GM03348 (cell line): ENCODE results near the gene STPG2.
A peak's percentile ranks its signal among the peaks of the same experiment; 100 is the strongest.

Experiments
- DNase-seq: peaks from one replicate; pipeline ENCODE4 v3.0.0; 2012; ENCODE audit warnings: low spot score

The STPG2 gene

DNA sequence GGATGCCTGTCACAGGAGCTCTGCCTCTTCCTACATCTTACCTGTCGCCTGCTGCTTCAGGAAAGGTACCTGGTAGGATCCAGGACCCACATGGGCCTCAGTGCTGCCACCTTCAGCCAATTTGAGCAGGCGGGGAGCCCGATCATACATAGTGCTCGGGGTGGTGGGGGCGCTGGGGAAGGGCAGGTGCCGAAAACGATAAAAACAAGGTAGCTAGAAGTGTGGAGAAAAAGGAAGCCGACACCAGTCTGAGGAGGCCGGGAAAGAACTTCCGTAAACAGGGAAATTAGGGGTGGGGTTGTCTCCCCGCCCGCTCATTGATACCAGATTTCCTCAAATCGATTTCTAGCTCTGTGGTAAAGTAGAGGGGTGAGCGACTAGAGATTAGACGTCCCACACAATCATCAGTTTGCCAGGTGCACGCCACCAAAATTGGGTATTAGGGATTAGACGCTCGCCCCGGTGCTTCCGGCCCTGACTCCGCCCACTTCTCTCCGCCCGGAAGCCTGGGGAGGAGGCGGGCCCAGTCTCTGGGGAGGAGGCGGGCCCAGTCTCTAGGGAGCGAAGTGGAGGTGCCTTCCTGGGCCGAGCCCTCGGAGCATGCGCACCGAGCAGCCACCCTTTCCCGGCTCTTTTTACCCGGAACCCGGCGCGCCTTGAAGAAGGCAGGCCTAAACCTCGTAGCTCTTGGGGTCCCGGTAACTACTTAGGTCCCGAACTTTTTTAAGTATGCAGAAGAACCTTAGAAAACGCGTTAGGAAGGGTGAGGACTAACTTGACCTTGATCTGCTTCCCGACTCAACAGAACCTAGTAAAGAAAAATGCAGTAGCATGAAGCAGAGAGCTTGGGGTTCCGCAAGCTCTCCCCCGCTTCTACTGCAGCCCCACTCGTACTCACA lies at the start of gene STPG2:
TSS of gene STPG2 (minus strand) at position 476 of the 899 bp plus-strand sequence.
- peak; percentile 98 for DNase-seq

- DNase-seq, result no peak
These were observed 42.0 kb upstream of the STPG2 start for GRCh38 chr4:98185279-98185678.

- peak; percentile 24 for DNase-seq
These were observed 38.5 kb upstream of the STPG2 start for GRCh38 chr4:98181809-98182208.

GRCh38 chr4:98179951-98180350 lies 36.7 kb upstream of the STPG2 start:
- DNase-seq, result no peak

DNA sequence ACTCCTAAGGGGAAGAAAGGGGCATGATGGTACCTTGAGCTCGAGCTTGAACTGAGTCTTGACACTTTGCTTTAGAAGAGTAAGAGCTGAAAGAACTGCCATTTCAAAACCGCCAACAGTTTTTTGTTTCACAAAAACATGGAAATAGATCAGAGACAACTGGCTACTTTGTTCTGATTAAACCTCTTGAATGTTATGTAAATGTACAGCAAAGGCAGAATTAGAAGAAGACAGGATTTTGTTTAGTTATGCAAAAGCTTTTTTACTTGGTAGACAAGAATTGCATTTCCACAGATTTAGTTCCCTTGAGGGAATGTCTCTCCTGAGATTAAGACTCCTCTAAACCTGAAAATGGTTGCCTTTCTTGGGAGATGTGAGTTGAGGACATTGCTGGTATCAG lies 33.3 kb upstream of the STPG2 start:
- DNase-seq, result no peak

GRCh38 chr4:98170035-98170434 lies 26.8 kb upstream of the STPG2 start:
- no peak for DNase-seq

- DNase-seq, result no peak
These were observed 23.4 kb upstream of the STPG2 start for GRCh38 chr4:98166731-98167041.

- no peak for DNase-seq
These were observed 22.9 kb upstream of the STPG2 start for GRCh38 chr4:98166025-98166730.

- DNase-seq, result no peak
These were observed 19.4 kb upstream of the STPG2 start for GRCh38 chr4:98162696-98163095.

DNA sequence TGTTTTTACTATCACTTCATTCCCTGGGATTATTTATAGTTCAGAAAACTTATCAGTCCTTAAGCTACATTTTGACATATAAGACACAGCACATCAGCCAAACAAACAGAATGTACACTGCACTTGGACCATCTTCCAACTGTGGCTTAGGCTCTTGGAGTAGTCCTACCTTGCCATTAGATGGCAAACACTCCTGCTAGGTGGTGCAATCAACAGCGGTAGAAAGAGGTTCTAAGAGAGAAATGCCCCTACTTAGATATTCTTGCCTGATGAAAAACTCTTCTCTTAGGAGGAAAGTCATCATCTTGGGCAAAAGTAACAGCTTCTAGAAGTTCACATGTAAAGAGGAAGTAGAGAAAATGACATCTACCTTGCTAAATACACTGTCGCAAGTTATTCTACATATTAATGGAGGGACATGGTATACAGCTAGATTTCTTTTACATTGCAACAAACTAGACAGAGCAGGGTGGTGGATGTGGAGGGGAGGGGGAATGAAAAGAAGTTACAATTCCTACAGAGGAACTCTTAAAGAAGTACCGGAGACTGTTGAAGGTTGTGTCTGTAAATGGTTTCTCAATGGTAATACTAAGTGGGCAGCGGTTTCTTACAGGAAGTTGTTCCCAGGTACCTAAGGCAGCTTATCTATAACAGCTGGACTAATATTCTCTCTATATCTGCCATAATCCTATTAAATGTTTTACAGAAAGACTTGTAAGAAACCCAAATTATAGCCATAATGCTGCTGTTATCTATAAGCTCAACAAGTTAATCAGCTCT lies 8.1 kb upstream of the STPG2 start:
- DNase-seq, result no peak

- DNase-seq, result peak; percentile 11
These were observed 7.0 kb upstream of the STPG2 start for GRCh38 chr4:98150092-98150761.

DNA sequence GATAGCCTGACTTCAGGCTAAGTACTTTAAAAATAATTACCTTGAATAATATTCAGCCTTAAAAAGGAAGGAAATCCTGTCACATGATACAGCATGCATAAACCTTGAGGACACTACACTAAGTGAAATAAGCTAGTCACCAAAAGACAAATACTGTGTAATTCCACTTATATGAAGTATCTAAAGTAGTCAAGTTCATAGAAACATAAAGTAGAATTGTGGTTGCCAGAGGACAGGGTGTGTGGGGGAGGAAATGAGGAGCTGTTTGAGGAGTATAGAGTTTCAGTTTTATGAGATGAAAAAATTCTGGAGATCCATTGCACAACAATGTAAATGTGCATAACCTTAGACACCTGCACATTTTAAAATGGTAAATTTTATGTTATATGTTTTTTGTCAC lies 5.6 kb upstream of the STPG2 start:
- DNase-seq, result no peak

DNA sequence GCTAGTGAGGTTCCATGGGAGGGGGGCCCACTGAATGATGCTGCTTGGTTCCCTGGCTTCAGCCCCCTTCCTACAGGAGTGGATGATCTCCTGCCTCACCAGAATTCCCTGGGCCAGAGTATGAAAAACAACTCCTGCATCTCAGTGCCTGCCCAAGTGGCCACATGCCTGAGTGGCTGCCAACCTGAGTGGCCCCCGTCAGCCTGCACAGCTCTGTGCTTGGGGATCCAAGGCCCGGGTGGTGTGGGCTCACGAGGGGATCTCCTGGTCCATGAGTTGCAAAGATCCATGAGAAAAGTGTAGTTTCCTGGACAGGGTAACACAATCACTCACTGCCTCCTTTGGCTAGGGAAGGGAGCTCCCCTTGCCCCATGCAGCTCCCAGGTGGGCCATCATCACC lies 17.1 kb downstream of the STPG2 start:
- DNase-seq, result no peak

- DNase-seq, result no peak
These were observed 17.7 kb downstream of the STPG2 start for GRCh38 chr4:98125585-98125984.

- DNase-seq, result no peak
These were observed 25.9 kb downstream of the STPG2 start for GRCh38 chr4:98117363-98117762.

DNA sequence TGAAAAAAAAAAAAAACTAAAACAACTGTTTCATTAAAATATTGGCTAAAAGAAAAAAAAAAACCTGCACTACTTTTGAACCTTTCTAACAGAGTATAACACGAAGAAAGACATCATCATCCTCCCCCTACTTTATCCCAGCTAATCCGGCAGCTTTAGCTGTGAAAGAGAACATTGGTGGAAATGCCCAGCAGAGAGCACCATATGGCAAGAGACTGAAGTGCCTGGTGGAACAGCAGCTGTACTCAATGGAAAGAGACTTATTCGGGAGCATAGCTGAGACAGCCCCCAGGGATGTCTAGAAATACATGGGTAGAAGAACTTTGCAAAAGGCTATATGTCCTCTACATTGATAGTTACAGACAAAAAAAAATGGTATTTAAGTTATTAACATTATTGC lies 30.3 kb downstream of the STPG2 start:
- DNase-seq, result peak; percentile 9

GRCh38 chr4:98110929-98111328 lies 32.3 kb downstream of the STPG2 start:
- no peak for DNase-seq

DNA sequence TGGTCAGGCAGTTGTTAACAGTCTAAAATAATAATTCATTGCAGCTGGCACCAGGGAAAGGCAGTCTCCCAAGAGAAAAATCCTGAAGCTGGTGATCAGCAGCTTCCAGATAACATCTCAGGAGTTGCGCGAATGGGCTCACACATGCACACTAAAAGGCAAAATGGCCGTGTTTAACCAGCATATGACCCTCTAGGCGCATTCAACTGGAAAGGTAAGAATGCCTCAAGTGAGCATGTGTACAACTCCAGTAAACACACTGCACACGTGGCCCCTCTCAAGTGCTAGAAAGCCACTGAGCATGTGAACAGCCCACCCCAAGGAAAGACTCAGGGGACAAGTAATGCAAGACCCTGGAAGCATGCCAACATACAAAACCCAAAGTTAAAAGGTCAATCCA lies 33.1 kb downstream of the STPG2 start:
- no peak for DNase-seq

- DNase-seq, result no peak
These were observed 40.6 kb downstream of the STPG2 start for GRCh38 chr4:98102660-98103059.

- no peak for DNase-seq
These were observed 41.3 kb downstream of the STPG2 start for GRCh38 chr4:98101988-98102387.

- no peak for DNase-seq
These were observed 44.5 kb downstream of the STPG2 start for GRCh38 chr4:98098764-98099163.

- no peak for DNase-seq
These were observed 49.2 kb downstream of the STPG2 start for GRCh38 chr4:98094118-98094517.
